ENCODE measurements around the gene WWC2. TPM values are rescaled to one million over a fixed set of nuclear protein-coding genes. Genes with fewer than 3 reads are reported as not detected.
A peak's percentile ranks its signal among the peaks of the same experiment; 100 is the strongest.

The WWC2 gene
- 1 to 10 TPM in 1 of 3 donors, under 1 TPM in 2; 0.13 to 3.7 (median 0.78) TPM for polyA plus RNA-seq

GRCh38 chr4:183098723-183099536 lies at the start of gene WWC2:
WWC2 (plus strand) TSS chr4:183099257; CDS start chr4:183099492, 235 bp downstream.
- peak within 1 kb of the TSS in 4 of 6 donors; percentile 64 to 87 (median 76) for H3K27ac Mint-ChIP-seq
- H3K27me3 Mint-ChIP-seq (ENCODE audit: low read depth in 3 of 3) = peaks cover 13 to 23% (median 14%) of the 10 kb centered on the region in 3 donors
- peaks cover 11 to 26% of the 10 kb centered on the region in 2 donors for H3K4me1 Mint-ChIP-seq
- DNase-seq = peak; percentile 73 to 75 (median 75)
- H3K9me3 Mint-ChIP-seq = no peaks in the 10 kb centered on the region
- peak within 1 kb of the TSS; percentile 78 to 84 (median 79) for H3K4me3 Mint-ChIP-seq
- no peaks in the 10 kb centered on the region for H3K36me3 Mint-ChIP-seq

- Mint-ChIP-seq H3K27ac (no peak overlapping the region), H3K4me3 (no peak overlapping the region), H3K9me3 (peaks cover 0 to 4% (median 0%) of the 10 kb centered on the region in 6 donors), H3K4me1 (no peaks in the 10 kb centered on the region), H3K27me3 (ENCODE audit: low read depth in 3 of 3) (peaks cover 4 to 9% (median 7%) of the 10 kb centered on the region in 3 donors), H3K36me3 (no peaks in the 10 kb centered on the region)
- no peak for DNase-seq
Measured at GRCh38 chr4:183053681-183054080, 45.4 kb upstream of the WWC2 start.

GRCh38 chr4:183057255-183057654 lies 41.8 kb upstream of the WWC2 start:
- H3K4me3 Mint-ChIP-seq = no peak overlapping the region
- no peaks in the 10 kb centered on the region for H3K9me3 Mint-ChIP-seq
- H3K27me3 Mint-ChIP-seq (ENCODE audit: low read depth in 3 of 3) = peaks cover 2 to 10% (median 7%) of the 10 kb centered on the region in 3 donors
- no peaks in the 10 kb centered on the region for H3K4me1 Mint-ChIP-seq
- H3K27ac Mint-ChIP-seq = no peak overlapping the region
- no peaks in the 10 kb centered on the region for H3K36me3 Mint-ChIP-seq
- DNase-seq = no peak

- Mint-ChIP-seq H3K36me3 (no peaks in the 10 kb centered on the region), H3K27ac (no peak overlapping the region), H3K27me3 (ENCODE audit: low read depth in 3 of 3) (peaks cover 0 to 8% (median 7%) of the 10 kb centered on the region in 3 donors), H3K9me3 (no peaks in the 10 kb centered on the region), H3K4me3 (no peak overlapping the region), H3K4me1 (no peaks in the 10 kb centered on the region)
- no peak for DNase-seq
Measured at GRCh38 chr4:183059797-183060196, 39.3 kb upstream of the WWC2 start.

GRCh38 chr4:183068502-183068901 lies 30.6 kb upstream of the WWC2 start:
- Mint-ChIP-seq H3K36me3 (no peaks in the 10 kb centered on the region), H3K4me3 (no peak overlapping the region), H3K27ac (no peak overlapping the region), H3K4me1 (no peaks in the 10 kb centered on the region), H3K9me3 (no peaks in the 10 kb centered on the region), H3K27me3 (ENCODE audit: low read depth in 3 of 3) (peaks cover under 1 to 14% (median 5%) of the 10 kb centered on the region in 3 donors)
- no peak for DNase-seq

- no peak overlapping the region for H3K4me3 Mint-ChIP-seq
- no peak overlapping the region for H3K27ac Mint-ChIP-seq
- no peaks in the 10 kb centered on the region for H3K4me1 Mint-ChIP-seq
- DNase-seq = no peak
- no peaks in the 10 kb centered on the region for H3K36me3 Mint-ChIP-seq
- H3K9me3 Mint-ChIP-seq = no peaks in the 10 kb centered on the region
- peaks cover 2 to 7% (median 4%) of the 10 kb centered on the region in 3 donors for H3K27me3 Mint-ChIP-seq (ENCODE audit: low read depth in 3 of 3)
Measured at GRCh38 chr4:183071222-183071621, 27.8 kb upstream of the WWC2 start.

- H3K27ac Mint-ChIP-seq = no peak overlapping the region
Measured at GRCh38 chr4:183072176-183072575, 26.9 kb upstream of the WWC2 start.

GRCh38 chr4:183073838-183074145 lies 25.3 kb upstream of the WWC2 start:
- Mint-ChIP-seq H3K9me3 (no peaks in the 10 kb centered on the region), H3K27ac (no peak overlapping the region), H3K36me3 (no peaks in the 10 kb centered on the region), H3K4me3 (no peak overlapping the region), H3K4me1 (no peaks in the 10 kb centered on the region), H3K27me3 (ENCODE audit: low read depth in 3 of 3) (peaks cover 3 to 7% (median 3%) of the 10 kb centered on the region in 3 donors)
- DNase-seq = no peak

More at GRCh38 chr4:183072176-183072575, 26.9 kb upstream of the WWC2 start:
- peaks cover 2 to 7% (median 3%) of the 10 kb centered on the region in 3 donors for H3K27me3 Mint-ChIP-seq (ENCODE audit: low read depth in 3 of 3)
- H3K9me3 Mint-ChIP-seq = no peaks in the 10 kb centered on the region
- no peak for DNase-seq
- H3K4me3 Mint-ChIP-seq = no peak overlapping the region
- H3K4me1 Mint-ChIP-seq = no peaks in the 10 kb centered on the region
- H3K36me3 Mint-ChIP-seq = no peaks in the 10 kb centered on the region

GRCh38 chr4:183074288-183074990 lies 24.6 kb upstream of the WWC2 start:
- no peaks in the 10 kb centered on the region for H3K4me1 Mint-ChIP-seq
- H3K36me3 Mint-ChIP-seq = no peaks in the 10 kb centered on the region
- H3K9me3 Mint-ChIP-seq = no peaks in the 10 kb centered on the region
- H3K27me3 Mint-ChIP-seq (ENCODE audit: low read depth in 3 of 3) = peaks cover 2 to 7% (median 4%) of the 10 kb centered on the region in 3 donors
- DNase-seq = no peak
- H3K4me3 Mint-ChIP-seq = no peak overlapping the region
- no peak overlapping the region for H3K27ac Mint-ChIP-seq

GRCh38 chr4:183078634-183079033 lies 20.4 kb upstream of the WWC2 start:
- H3K27ac Mint-ChIP-seq = no peak overlapping the region
- no peak overlapping the region for H3K4me3 Mint-ChIP-seq

GRCh38 chr4:183080372-183081115 lies 18.5 kb upstream of the WWC2 start:
- Mint-ChIP-seq H3K4me3 (no peak overlapping the region), H3K36me3 (no peaks in the 10 kb centered on the region), H3K27ac (no peak overlapping the region), H3K9me3 (no peaks in the 10 kb centered on the region), H3K4me1 (no peaks in the 10 kb centered on the region), H3K27me3 (ENCODE audit: low read depth in 3 of 3) (peaks cover 2 to 4% (median 3%) of the 10 kb centered on the region in 3 donors)
- DNase-seq = no peak

More at GRCh38 chr4:183078634-183079033, 20.4 kb upstream of the WWC2 start:
- H3K36me3 Mint-ChIP-seq = no peaks in the 10 kb centered on the region
- DNase-seq = no peak
- no peaks in the 10 kb centered on the region for H3K4me1 Mint-ChIP-seq
- H3K27me3 Mint-ChIP-seq (ENCODE audit: low read depth in 3 of 3) = peaks cover 2 to 4% (median 4%) of the 10 kb centered on the region in 3 donors
- H3K9me3 Mint-ChIP-seq = no peaks in the 10 kb centered on the region

- Mint-ChIP-seq H3K4me1 (no peaks in the 10 kb centered on the region), H3K9me3 (no peaks in the 10 kb centered on the region), H3K27me3 (ENCODE audit: low read depth in 3 of 3) (peaks cover 1 to 4% (median 2%) of the 10 kb centered on the region in 3 donors), H3K36me3 (no peaks in the 10 kb centered on the region), H3K27ac (no peak overlapping the region), H3K4me3 (no peak overlapping the region)
- DNase-seq = no peak
Measured at GRCh38 chr4:183081116-183081469, 18.0 kb upstream of the WWC2 start.

- H3K27ac Mint-ChIP-seq = no peak overlapping the region
- H3K4me3 Mint-ChIP-seq = no peak overlapping the region
- H3K4me1 Mint-ChIP-seq = no peaks in the 10 kb centered on the region
- H3K36me3 Mint-ChIP-seq = no peaks in the 10 kb centered on the region
- no peak for DNase-seq
- H3K27me3 Mint-ChIP-seq (ENCODE audit: low read depth in 3 of 3) = peaks cover 1 to 4% (median 2%) of the 10 kb centered on the region in 3 donors
- no peaks in the 10 kb centered on the region for H3K9me3 Mint-ChIP-seq
Measured at GRCh38 chr4:183082053-183082452, 17.0 kb upstream of the WWC2 start.

Measured in immature natural killer cell (primary cell).